ENCODE measurements around the gene STK32B. TPM values are rescaled to one million over a fixed set of nuclear protein-coding genes. Genes with fewer than 3 reads are reported as not detected.

STK32B gene
- total and polyA plus RNA-seq, 2 donors (not counting 1 experiment from before 2014, with no cell fraction given), result 0.22 to 0.30 TPM

GRCh38 chr4:5447755-5448154 lies 396.5 kb downstream of the STK32B start:
- POLR2A ChIA-PET, result no interaction called here
- ATAC-seq (ENCODE audit: low read depth) (no peak), DNase-seq (no peak)
- no peaks in the 10 kb centered on the region for H3K4me1 Mint-ChIP-seq
- Histone ChIP-seq H3K9ac (ENCODE audit: low read length) (no peak overlapping the region), H3K4me1 (ENCODE audit: control insufficient read depth in 2 of 2, insufficient read depth in 2 of 2, low read length in 2 of 2) (no peaks in the 10 kb centered on the region), H3K27me3 (replicated peaks in 1 of 4; ENCODE audit: control extremely low read depth in 1 of 4, control insufficient read depth in 3 of 4, insufficient read depth in 4 of 4, low read length in 3 of 4) (no peaks in the 10 kb centered on the region), H4K20me1 (ENCODE audit: control insufficient read depth, insufficient read depth, low read length, poor library complexity, severe bottlenecking) (no peaks in the 10 kb centered on the region), H3K27ac (ENCODE audit: low read length in 2 of 2) (no peak overlapping the region), H2AFZ (ENCODE audit: insufficient read depth, low read depth, low read length, poor library complexity, severe bottlenecking) (no peak overlapping the region), H3K36me3 (replicated peaks in 1 of 2; ENCODE audit: control extremely low read depth in 1 of 2, control insufficient read depth in 1 of 2, extremely low read depth in 1 of 2, insufficient read depth in 2 of 2, low read length in 1 of 2) (no peaks in the 10 kb centered on the region), H3K9me3 (ENCODE audit: control extremely low read depth in 1 of 3, control insufficient read depth in 2 of 3, insufficient read depth in 1 of 3, low read length in 2 of 3) (peaks cover 0 to 5% (median 0%) of the 10 kb centered on the region in 3 donors), H3K79me2 (ENCODE audit: control insufficient read depth, insufficient read depth, low read length) (no peaks in the 10 kb centered on the region), H3K4me3 (ENCODE audit: control extremely low read depth in 1 of 5, extremely low read depth in 1 of 5, insufficient read depth in 1 of 5, low read depth in 2 of 5, low read length in 4 of 5) (no peak overlapping the region), H3K4me2 (replicated peaks; ENCODE audit: low read depth, low read length, poor library complexity, severe bottlenecking) (no peak overlapping the region)
- no peak overlapping the region for H3K4me3 Mint-ChIP-seq
- whole genome bisulfite sequencing (ENCODE audit: insufficient coverage), result 100% methylated on average over 1 of the region's 3 CpGs
- H3K9me3 Mint-ChIP-seq (ENCODE audit: insufficient read depth), result no peaks in the 10 kb centered on the region
- CTCF ChIA-PET, result no interaction called here
- H3K27me3 Mint-ChIP-seq, result no peaks in the 10 kb centered on the region
- H3K27ac Mint-ChIP-seq, result no peak overlapping the region
- intact Hi-C loops (cut with micrococcal nuclease), result no loop called here
- TF ChIP-seq CTCF (IDR thresholded peaks at IDR 0.05), result no peak
- TF ChIP-seq EZH2 (IDR thresholded peaks at IDR 0.05; ENCODE audit: borderline replicate concordance, insufficient read depth, low read depth, low read length, poor library complexity, severe bottlenecking), result no peak

- DNase-seq, result no peak
- Histone ChIP-seq H4K20me1 (ENCODE audit: control insufficient read depth, insufficient read depth, low read length, poor library complexity, severe bottlenecking) (no peaks in the 10 kb centered on the region), H3K36me3 (replicated peaks in 1 of 2; ENCODE audit: control extremely low read depth in 1 of 2, control insufficient read depth in 1 of 2, extremely low read depth in 1 of 2, insufficient read depth in 2 of 2, low read length in 1 of 2) (no peaks in the 10 kb centered on the region), H3K79me2 (ENCODE audit: control insufficient read depth, insufficient read depth, low read length) (no peaks in the 10 kb centered on the region), H3K9ac (ENCODE audit: low read length) (no peak overlapping the region), H3K27me3 (replicated peaks in 1 of 4; ENCODE audit: control extremely low read depth in 1 of 4, control insufficient read depth in 3 of 4, insufficient read depth in 4 of 4, low read length in 3 of 4) (no peaks in the 10 kb centered on the region), H3K27ac (ENCODE audit: low read length in 2 of 2) (no peak overlapping the region), H3K4me3 (ENCODE audit: control extremely low read depth in 1 of 5, extremely low read depth in 1 of 5, insufficient read depth in 1 of 5, low read depth in 2 of 5, low read length in 4 of 5) (no peak overlapping the region), H3K4me2 (replicated peaks; ENCODE audit: low read depth, low read length, poor library complexity, severe bottlenecking) (no peak overlapping the region), H3K9me3 (ENCODE audit: control extremely low read depth in 1 of 3, control insufficient read depth in 2 of 3, insufficient read depth in 1 of 3, low read length in 2 of 3) (peaks cover 0 to 5% (median 0%) of the 10 kb centered on the region in 3 donors), H3K4me1 (ENCODE audit: control insufficient read depth in 2 of 2, insufficient read depth in 2 of 2, low read length in 2 of 2) (no peaks in the 10 kb centered on the region), H2AFZ (ENCODE audit: insufficient read depth, low read depth, low read length, poor library complexity, severe bottlenecking) (no peak overlapping the region)
- intact Hi-C loops (cut with micrococcal nuclease), result no loop called here
- H3K27ac Mint-ChIP-seq, result no peak overlapping the region
- ChIA-PET CTCF (no interaction called here), POLR2A (no interaction called here)
- ATAC-seq (ENCODE audit: low read depth), result no peak
- no peak for TF ChIP-seq EZH2 (IDR thresholded peaks at IDR 0.05; ENCODE audit: borderline replicate concordance, insufficient read depth, low read depth, low read length, poor library complexity, severe bottlenecking)
- TF ChIP-seq CTCF (IDR thresholded peaks at IDR 0.05), result no peak
- H3K4me3 Mint-ChIP-seq, result no peak overlapping the region
- H3K9me3 Mint-ChIP-seq (ENCODE audit: insufficient read depth), result no peaks in the 10 kb centered on the region
- WGBS (ENCODE audit: insufficient coverage), result 90% methylated on average over 9 of the region's 10 CpGs
- no peaks in the 10 kb centered on the region for H3K27me3 Mint-ChIP-seq
- H3K4me1 Mint-ChIP-seq, result no peaks in the 10 kb centered on the region
These were observed 396.9 kb downstream of the STK32B start for GRCh38 chr4:5448221-5448620.
